Heart left ventricle (tissue), 16 donors: Measurements from ENCODE around the gene PRMT3. TPM values are rescaled to one million over a fixed set of nuclear protein-coding genes. Genes with fewer than 3 reads are reported as not detected.

Experiments used
- ATAC-seq, 4 donors: fragments of 200-7000 bp; cut with Tn5 transposase; one replicate each; pipeline ENCODE4 v1.9.1; 2020 to 2022; ENCODE audit warnings: moderate library complexity in 4 of 4, mild to moderate bottlenecking in 3 of 4, moderate number of reproducible peaks in 1 of 4
- DNase-seq, 5 donors: peaks; one replicate each; pipeline ENCODE4 v3.0.0-alpha.2; 2020
- H3K27ac ChIP-seq, 12 donors: fragments of 200-600 bp; sonication (generic) in 4 of 12; one replicate each; pipeline versions ENCODE4 v1.5.0 to v1.8.0; 2016 to 2022; ENCODE audit warnings: mild to moderate bottlenecking in 2 of 12
- H3K27me3 ChIP-seq, 9 donors: fragments of 200-600 bp; sonication (generic) in 2 of 9; one replicate each; pipeline versions ENCODE4 v1.5.1 to v1.8.0; 2016 to 2022; ENCODE audit warnings: mild to moderate bottlenecking in 3 of 9
- H3K36me3 ChIP-seq, 9 donors: fragments of 200-600 bp; sonication (generic) in 2 of 9; one replicate each; pipeline versions ENCODE4 v1.5.0 to v1.8.0; 2018 to 2022; ENCODE audit warnings: mild to moderate bottlenecking in 2 of 9
- H3K4me1 ChIP-seq, 12 donors: fragments of 200-600 bp; sonication (generic) in 4 of 12; one replicate each; pipeline versions ENCODE4 v1.5.0 to v1.8.0; 2016 to 2022; ENCODE audit warnings: mild to moderate bottlenecking in 3 of 12
- H3K4me3 ChIP-seq, 12 donors: fragments of 200-600 bp; sonication (generic) in 4 of 12; one replicate each; pipeline versions ENCODE4 v1.5.0 to v1.8.0; 2017 to 2022; ENCODE audit warnings: mild to moderate bottlenecking in 9 of 12, moderate library complexity in 4 of 12
- H3K9me3 ChIP-seq, 12 donors: fragments of 200-600 bp; sonication (generic) in 4 of 12; one replicate each; pipeline versions ENCODE4 v1.5.0 to v1.8.0; 2016 to 2022; ENCODE audit warnings: mild to moderate bottlenecking in 1 of 12
- CTCF ChIP-seq, 12 donors: fragments of 200-600 bp; sonication (generic) in 4 of 12; IDR thresholded peaks; one replicate each; pipeline versions ENCODE4 v1.5.0 to v1.8.0; 2018 to 2022; ENCODE audit warnings: antibody characterized with exemption in 12 of 12, mild to moderate bottlenecking in 5 of 12
- POLR2A ChIP-seq, 2 donors: fragments of 450-650 bp; IDR thresholded peaks; one replicate each; pipeline ENCODE4 v1.6.1; 2017; ENCODE audit warnings: antibody characterized with exemption in 2 of 2, mild to moderate bottlenecking in 2 of 2, moderate library complexity in 2 of 2
- WGBS, 4 donors: extraction: QIAGEN DNeasy Blood & Tissue Kit in 2 of 4; methylation state at CpG; one replicate each; pipeline versions ENCODE4 v1.1.5 to v1.1.7; 2013 to 2018; 5-methylcytosine and 5-hydroxymethylcytosine counted together
- intact Hi-C, 10 donors: fragments of 100-400 bp; cut with DNase I; formaldehyde crosslinking; loops; one replicate each; pipeline versions ENCODE4 v1.11.1 to v1.14.2; 2022
- polyA plus RNA-seq, 2 donors: library from polyadenylated mRNA; stranded (reverse); fragments of 200-250 nt; gene quantifications; one replicate each; pipeline ENCODE4 v1.2.3, GENCODE V29; 2013
- total RNA-seq, 9 donors: library from RNA; depleted of rRNA in 2 of 9; stranded (reverse); fragments of >200 nt in 2 of 9; fragmentation: NEBNext Ultra II Directional in 3 of 9; extraction: Animal tissue kit (Norgen Biotek cat#: 25700) in 3 of 9; gene quantifications; one replicate each; pipeline versions ENCODE4 v1.1.0 to v1.2.4, GENCODE V29; 2016 to 2023
- donor health status: ischemic (EF 13 %, LVEDD 7.1; RV severe dilation, severe dysfunction).
- donor health status: healthy with polysubstance abuse.
- donor health status: DM: no; HTN: yes; CAD: no.
- donor health status: DM: no; HTN: no; CAD: no.
- donor health status: ischemic (EF 25% LVEDD 6.9; RV normal size, moderate dysfunction).
- donor health status: ischemic (EF 25% LVEDD 5.7; RV mildly dilated, moderate dysfunction).
- donor health status: healthy.
- donor health status: DM: yes; HTN: yes; CAD: no.
- donor health status: ischemic (EF 35%, LVEDD 5.7; RV mildly dilated, moderate dysfunction).
- donor health status: nonischemic (EF 11% LVEDD 7.7; RV severe dilation, severe dysfunction).
- donor health status: DM: yes; HTN: yes; CAD: no.
- donor health status: PGD.
- donor health status: ischemic (EF 29% LVEDD 5.4; RV normal size, mild dysfunction).
- donor health status: nonischemic (EF 23%, LVEDD 6.1; RV moderate dilation, normal function).

PRMT3 gene
- total and polyA plus RNA-seq, 11 donors = 6.6 to 15.0 (median 10.5) TPM

GRCh38 chr11:20397281-20397680 lies 9.8 kb downstream of the PRMT3 start:
- H3K36me3 ChIP-seq = peaks cover 0 to 92% (median 69%) of the 10 kb centered on the region in 9 donors
- DNase-seq = no peak
- no peak overlapping the region for H3K27ac ChIP-seq
- H3K4me1 ChIP-seq = no peaks in the 10 kb centered on the region
- no peak for ATAC-seq
- no peak overlapping the region for H3K4me3 ChIP-seq
- 84 to 86% (median 85%) methylated on average over 3 of the region's 3 CpGs for WGBS, 4 donors
- no peaks in the 10 kb centered on the region for H3K9me3 ChIP-seq
- no peaks in the 10 kb centered on the region for H3K27me3 ChIP-seq
- intact Hi-C loops = loop anchor here in 6 of 10 donors (2.0 to 5.0 kb wide), 3 partner anchors 210 to 215 kb away; no protein-coding TSS in a partner anchor
- TF ChIP-seq POLR2A (IDR thresholded peaks at IDR 0.05) (no peak), CTCF (IDR thresholded peaks at IDR 0.05) (peak in 11 of 12 donors; percentile 9 to 59 (median 48))

GRCh38 chr11:20399498-20399897 lies 12.0 kb downstream of the PRMT3 start:
- no peaks in the 10 kb centered on the region for H3K9me3 ChIP-seq
- H3K27ac ChIP-seq = no peak overlapping the region
- no peak for ATAC-seq
- no peaks in the 10 kb centered on the region for H3K27me3 ChIP-seq
- peaks cover 0 to 92% (median 68%) of the 10 kb centered on the region in 9 donors for H3K36me3 ChIP-seq
- H3K4me3 ChIP-seq = no peak overlapping the region
- DNase-seq = no peak
- no peaks in the 10 kb centered on the region for H3K4me1 ChIP-seq
- intact Hi-C loops = loop anchor here in 5 of 10 donors (5.0 kb wide), 2 partner anchors 208 to 213 kb away; no protein-coding TSS in a partner anchor
- TF ChIP-seq CTCF (IDR thresholded peaks at IDR 0.05) (no peak), POLR2A (IDR thresholded peaks at IDR 0.05) (no peak)
- WGBS, 4 donors = 74 to 87% (median 78%) methylated on average over 2 of the region's 2 CpGs

- Histone ChIP-seq H3K4me3 (no peak overlapping the region), H3K9me3 (no peaks in the 10 kb centered on the region), H3K27me3 (no peaks in the 10 kb centered on the region), H3K27ac (no peak overlapping the region), H3K4me1 (no peaks in the 10 kb centered on the region), H3K36me3 (peaks cover 0 to 94% (median 68%) of the 10 kb centered on the region in 9 donors)
- intact Hi-C loops = no loop called here
- ATAC-seq = no peak
- 95 to 100% (median 98%) methylated on average over 1 of the region's 1 CpG for WGBS, 4 donors
- no peak for TF ChIP-seq CTCF (IDR thresholded peaks at IDR 0.05)
- no peak for TF ChIP-seq POLR2A (IDR thresholded peaks at IDR 0.05)
- DNase-seq = no peak
Measured at GRCh38 chr11:20403059-20403458, 15.5 kb downstream of the PRMT3 start.

GRCh38 chr11:20406484-20406883 lies 19.0 kb downstream of the PRMT3 start:
- DNase-seq (no peak), ATAC-seq (no peak)
- intact Hi-C loops = no loop called here

More at GRCh38 chr11:20406484-20406883, 19.0 kb downstream of the PRMT3 start:
- Histone ChIP-seq H3K4me3 (no peak overlapping the region), H3K27ac (no peak overlapping the region), H3K36me3 (peaks cover 3 to 93% (median 67%) of the 10 kb centered on the region in 9 donors), H3K4me1 (no peaks in the 10 kb centered on the region), H3K9me3 (no peaks in the 10 kb centered on the region), H3K27me3 (no peaks in the 10 kb centered on the region)
- TF ChIP-seq CTCF (IDR thresholded peaks at IDR 0.05) (no peak), POLR2A (IDR thresholded peaks at IDR 0.05) (no peak)
